ENCODE results near the gene FLCN. TPM values are rescaled to one million over a fixed set of nuclear protein-coding genes. Genes with fewer than 3 reads are reported as not detected.

The FLCN gene
- total and polyA plus RNA-seq, 10 of the 15 experiments (the other 5 are each of a cell fraction or from before 2014, with no cell fraction given): 1.1 to 24.7 (median 10.4) TPM

- no peak for TF ChIP-seq CEBPZ (IDR thresholded peaks at IDR 0.05; ENCODE audit: low read depth, low read length)
- no peak for TF ChIP-seq NFYA (IDR thresholded peaks at IDR 0.05; ENCODE audit: borderline replicate concordance, low read depth, low read length)
- TF ChIP-seq JUND (IDR thresholded peaks at IDR 0.05; ENCODE audit: low read depth, low read length): peak; percentile 98
- peak; percentile 86 for TF ChIP-seq GATAD2B (conservative IDR thresholded peaks at IDR 0.05; ENCODE audit: low read depth)
- peak; percentile 98 for TF ChIP-seq CHD1 (IDR thresholded peaks at IDR 0.05; ENCODE audit: low read depth, low read length)
- no peak for TF ChIP-seq ZBTB33 (IDR thresholded peaks at IDR 0.05)
- peak; percentile 84 for TF ChIP-seq LARP7 (IDR thresholded peaks at IDR 0.05)
- TF ChIP-seq ATF7 (IDR thresholded peaks at IDR 0.05; ENCODE audit: low read depth): peak; percentile 100
- TF ChIP-seq USF2 (IDR thresholded peaks at IDR 0.05; ENCODE audit: borderline replicate concordance, low read depth, low read length): peak; percentile 93
- TF ChIP-seq BHLHE40 (IDR thresholded peaks at IDR 0.05; ENCODE audit: borderline replicate concordance in 1 of 2, low read depth in 2 of 2, low read length in 1 of 2): peak; percentile 95 to 100
- peak; percentile 97 for TF ChIP-seq STAT1 (conservative IDR thresholded peaks at IDR 0.05)
- peak; percentile 99 for TF ChIP-seq RAD51 (IDR thresholded peaks at IDR 0.05)
- peak; percentile 71; the same call in 1 of the 2 replicates for TF ChIP-seq POLR2AphosphoS2 (IDR thresholded peaks at IDR 0.05; ENCODE audit: low read depth, low read length)
- TF ChIP-seq ZNF217 (IDR thresholded peaks at IDR 0.05): no peak
- no peak for TF ChIP-seq SPI1 (IDR thresholded peaks at IDR 0.05; ENCODE audit: borderline replicate concordance, insufficient read depth, low read depth, low read length)
- peak; percentile 95 for TF ChIP-seq MAX (IDR thresholded peaks at IDR 0.05; ENCODE audit: low read depth, low read length)
- TF ChIP-seq CREM (IDR thresholded peaks at IDR 0.05; ENCODE audit: low read depth): peak; percentile 38; the same call in 1 of the 2 replicates
- no peak for TF ChIP-seq RBBP5 (conservative IDR thresholded peaks at IDR 0.05)
- peak; percentile 97 for TF ChIP-seq SREBF1 (IDR thresholded peaks at IDR 0.05; ENCODE audit: low read length)
- no peak; the same call in 1 of the 2 replicates for TF ChIP-seq FOXM1 (IDR thresholded peaks at IDR 0.05; ENCODE audit: low read depth, low read length)
These were observed at the start of gene FLCN (continued) for GRCh38 chr17:17237026-17237799.
